Astrocyte of the spinal cord (primary cell): Measurements from ENCODE around the gene ZFHX3.

Experiments used
- DNase-seq: peaks from one replicate; pipeline ENCODE4 v3.0.0; 2011; ENCODE audit warnings: low read depth, low spot score
- H3K4me3 ChIP-seq: 2 replicates; pipeline ENCODE4 v1.5.1; 2011; ENCODE audit warnings: low read depth, mild to moderate bottlenecking, low read length, moderate library complexity
- CTCF ChIP-seq: IDR thresholded peaks from 2 replicates; pipeline ENCODE4 v1.5.1; 2012; ENCODE audit warnings: low read depth, mild to moderate bottlenecking, low read length, inconsistent platforms
- in situ Hi-C: cut with HindIII; loops from 2 replicates; pipeline ENCODE4 v1.10.0; 2017; ENCODE audit warnings: low sequenced_read_pairs

Gene ZFHX3

DNA sequence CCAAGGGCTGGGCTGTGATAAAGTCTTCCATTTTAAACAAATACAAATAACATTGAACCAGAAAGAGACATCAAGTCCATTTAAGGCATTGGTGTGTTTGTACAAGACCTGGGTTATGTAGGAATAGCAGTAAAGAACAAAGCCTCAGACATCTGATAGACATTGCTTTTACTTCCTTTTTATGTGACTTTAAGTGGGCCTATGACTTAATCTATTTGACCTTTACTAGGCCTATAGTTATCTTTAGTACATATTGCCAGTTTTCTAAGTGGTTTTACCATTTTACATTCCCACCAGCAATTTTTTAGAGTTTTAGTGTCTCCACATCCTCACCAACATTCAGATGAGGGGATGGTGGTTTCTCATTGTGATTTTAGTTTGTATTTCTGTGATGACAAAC is 298.8 kb downstream of the ZFHX3 start:
- in situ Hi-C loops: no loop called here
- no peak overlapping the region for H3K4me3 ChIP-seq
- DNase-seq: no peak
- no peak for TF ChIP-seq CTCF

- TF ChIP-seq CTCF: no peak
- no peak overlapping the region for H3K4me3 ChIP-seq
- in situ Hi-C loops: no loop called here
- DNase-seq: no peak
Measured at GRCh38 chr16:72744076-72744793, 303.7 kb downstream of the ZFHX3 start.

- in situ Hi-C loops: no loop called here
- no peak overlapping the region for H3K4me3 ChIP-seq
- peak; percentile 46 for DNase-seq
- no peak for TF ChIP-seq CTCF
Measured at GRCh38 chr16:72743011-72743761, 304.7 kb downstream of the ZFHX3 start.

GRCh38 chr16:72740347-72740746 is 307.6 kb downstream of the ZFHX3 start:
- in situ Hi-C loops: no loop called here
- no peak for TF ChIP-seq CTCF
- H3K4me3 ChIP-seq: no peak overlapping the region
- peak; percentile 19 for DNase-seq

- in situ Hi-C loops: no loop called here
- TF ChIP-seq CTCF: no peak
- DNase-seq: peak; percentile 72
- no peak overlapping the region for H3K4me3 ChIP-seq
Measured at GRCh38 chr16:72739577-72739976, 308.4 kb downstream of the ZFHX3 start.

DNA sequence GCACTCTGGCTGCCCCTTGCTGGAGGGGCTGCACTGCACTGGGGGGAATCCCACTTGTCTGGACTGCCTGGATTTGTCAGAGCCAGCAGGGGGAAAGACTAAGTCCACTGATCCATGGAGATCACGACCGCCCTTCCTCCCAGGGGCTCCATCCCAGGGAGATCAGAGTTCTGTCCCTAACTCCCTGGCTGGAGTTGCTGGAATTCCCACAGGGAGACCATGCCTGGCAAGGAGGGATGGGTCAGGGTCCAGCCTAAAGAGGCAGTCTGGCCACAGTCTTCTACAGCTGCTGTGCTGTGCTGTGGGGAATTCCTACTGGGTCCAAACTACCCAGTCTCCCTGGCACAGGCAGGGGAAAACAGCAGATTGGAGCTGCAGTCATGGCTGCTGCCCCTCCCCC is 311.9 kb downstream of the ZFHX3 start:
- no peak for DNase-seq
- TF ChIP-seq CTCF: no peak
- in situ Hi-C loops: no loop called here

More for the DNA sequence above, 311.9 kb downstream of the ZFHX3 start:
- H3K4me3 ChIP-seq: no peak overlapping the region
